GM12865 (cell line): Measurements from ENCODE around the gene LYPD1.

Experiments used
- DNase-seq: peaks from one replicate; pipeline ENCODE4 v3.0.0; 2010; ENCODE audit warnings: low read depth
- H3K4me3 ChIP-seq: 2 replicates; pipeline ENCODE4 v1.5.1; 2011; ENCODE audit warnings: mild to moderate bottlenecking, low read depth, low read length, control low read depth
- TF ChIP-seq, protein P1 (sequence below): IDR thresholded peaks from 2 replicates; pipeline ENCODE4 v1.5.1; 2011; ENCODE audit warnings: low read length, control low read depth, low read depth, inconsistent platforms; ENCODE audit not compliant: insufficient read depth; ENCODE audit errors: missing control alignments

The LYPD1 gene

DNA sequence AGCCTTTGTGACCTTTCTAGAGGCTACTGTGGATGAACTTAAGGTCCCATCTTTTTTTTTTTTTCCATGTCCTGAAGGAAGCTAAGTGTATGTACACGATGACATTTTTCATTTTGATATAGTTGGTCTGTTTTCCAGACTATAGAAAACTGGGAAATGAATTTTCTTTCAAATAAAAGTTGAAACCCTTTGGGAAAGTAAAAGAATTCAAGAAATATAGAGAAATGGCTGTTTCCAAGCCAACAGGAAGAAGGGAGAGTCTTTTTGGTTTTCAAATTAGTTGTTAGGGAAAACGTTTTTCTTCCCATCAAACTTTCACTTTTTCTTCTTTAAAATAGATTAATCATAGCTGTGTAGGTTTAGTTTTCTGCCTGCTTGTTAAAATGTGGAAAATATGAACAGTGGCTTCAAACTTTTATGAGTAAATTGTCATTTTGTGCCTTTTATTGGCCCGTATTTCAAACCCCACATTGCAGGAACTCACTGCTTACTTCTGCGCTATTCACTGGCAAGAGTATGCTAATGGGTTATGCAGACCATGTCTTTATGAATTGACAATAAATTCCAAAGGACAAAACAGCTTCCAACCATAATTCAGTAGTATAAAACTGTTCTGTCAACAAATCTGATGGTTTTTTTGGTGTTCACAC is 27.7 kb upstream of the LYPD1 start:
- H3K4me3 ChIP-seq: no peak overlapping the region
- no peak for DNase-seq
- TF ChIP-seq, protein P1, sequence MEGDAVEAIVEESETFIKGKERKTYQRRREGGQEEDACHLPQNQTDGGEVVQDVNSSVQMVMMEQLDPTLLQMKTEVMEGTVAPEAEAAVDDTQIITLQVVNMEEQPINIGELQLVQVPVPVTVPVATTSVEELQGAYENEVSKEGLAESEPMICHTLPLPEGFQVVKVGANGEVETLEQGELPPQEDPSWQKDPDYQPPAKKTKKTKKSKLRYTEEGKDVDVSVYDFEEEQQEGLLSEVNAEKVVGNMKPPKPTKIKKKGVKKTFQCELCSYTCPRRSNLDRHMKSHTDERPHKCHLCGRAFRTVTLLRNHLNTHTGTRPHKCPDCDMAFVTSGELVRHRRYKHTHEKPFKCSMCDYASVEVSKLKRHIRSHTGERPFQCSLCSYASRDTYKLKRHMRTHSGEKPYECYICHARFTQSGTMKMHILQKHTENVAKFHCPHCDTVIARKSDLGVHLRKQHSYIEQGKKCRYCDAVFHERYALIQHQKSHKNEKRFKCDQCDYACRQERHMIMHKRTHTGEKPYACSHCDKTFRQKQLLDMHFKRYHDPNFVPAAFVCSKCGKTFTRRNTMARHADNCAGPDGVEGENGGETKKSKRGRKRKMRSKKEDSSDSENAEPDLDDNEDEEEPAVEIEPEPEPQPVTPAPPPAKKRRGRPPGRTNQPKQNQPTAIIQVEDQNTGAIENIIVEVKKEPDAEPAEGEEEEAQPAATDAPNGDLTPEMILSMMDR: no peak

DNA sequence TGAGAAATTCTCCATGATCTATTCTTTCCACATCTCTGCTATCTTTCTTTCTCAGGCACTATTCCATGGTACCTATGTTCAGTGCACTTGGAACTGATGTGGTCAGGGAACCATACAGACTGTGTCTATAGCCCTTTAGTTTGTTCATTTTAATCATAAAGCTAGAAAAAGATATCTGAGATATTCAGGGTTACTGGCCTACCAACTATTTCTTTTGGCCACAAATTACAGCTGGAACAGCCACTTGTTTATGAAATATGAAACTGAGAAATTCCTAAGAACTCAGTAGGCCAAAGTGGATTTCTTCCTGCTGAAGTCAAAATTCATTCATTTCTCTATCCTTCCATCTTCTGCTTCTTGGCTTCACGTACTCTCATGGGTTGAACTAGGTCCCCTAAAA is 22.8 kb upstream of the LYPD1 start:
- no peak for DNase-seq
- TF ChIP-seq, protein P1: no peak
- no peak overlapping the region for H3K4me3 ChIP-seq

DNA sequence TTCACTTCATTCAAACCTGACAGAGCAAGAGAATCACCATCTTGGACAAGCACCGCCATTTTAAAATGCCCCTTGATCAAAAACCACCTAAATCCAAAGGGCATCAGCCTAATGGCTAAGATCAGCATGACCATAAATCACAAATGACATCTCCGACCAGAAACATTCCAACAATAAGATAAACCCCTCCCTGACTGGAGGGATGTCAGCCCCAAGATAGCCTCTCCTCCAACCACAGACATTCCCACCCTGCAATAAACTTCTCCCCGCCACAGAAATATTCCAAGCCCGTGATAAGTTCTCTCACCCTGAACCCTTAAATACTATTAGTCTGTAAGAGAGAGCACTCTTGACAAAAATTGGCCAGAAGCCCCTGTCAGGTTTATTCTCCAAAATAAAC is 21.6 kb upstream of the LYPD1 start:
- DNase-seq: no peak
- no peak overlapping the region for H3K4me3 ChIP-seq
- TF ChIP-seq, protein P1: no peak

DNA sequence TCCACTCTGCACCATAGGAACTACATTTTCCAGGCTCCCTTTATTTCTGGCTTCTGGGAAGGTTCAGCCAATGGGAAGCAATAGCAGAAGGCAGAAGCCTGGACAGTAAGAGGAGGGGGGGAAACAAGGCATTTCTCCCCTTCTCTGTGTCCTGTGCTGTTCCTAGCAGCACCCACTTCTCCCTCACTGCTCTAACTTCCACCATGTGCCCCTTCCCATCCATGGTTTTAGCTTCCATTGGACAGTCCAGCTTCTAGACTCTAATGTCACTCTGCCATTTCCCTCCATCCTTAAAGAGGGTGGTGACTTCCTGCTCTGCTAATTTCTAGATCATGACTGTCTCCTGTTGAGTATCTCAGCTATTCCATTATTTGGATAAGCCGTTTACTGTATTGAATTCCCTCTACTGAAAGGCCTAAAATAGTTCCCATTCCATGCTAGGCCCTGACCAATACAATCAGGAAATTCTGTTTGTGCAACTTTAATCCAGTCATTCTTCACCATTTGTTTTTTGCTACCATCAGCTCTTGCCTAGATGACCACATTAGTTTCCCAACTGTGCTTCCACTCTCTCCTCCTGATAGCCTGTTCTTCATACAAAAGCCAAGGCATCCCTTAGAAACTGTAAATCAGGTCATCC is 20.8 kb upstream of the LYPD1 start:
- no peak for DNase-seq
- TF ChIP-seq, protein P1: no peak
- no peak overlapping the region for H3K4me3 ChIP-seq

DNA sequence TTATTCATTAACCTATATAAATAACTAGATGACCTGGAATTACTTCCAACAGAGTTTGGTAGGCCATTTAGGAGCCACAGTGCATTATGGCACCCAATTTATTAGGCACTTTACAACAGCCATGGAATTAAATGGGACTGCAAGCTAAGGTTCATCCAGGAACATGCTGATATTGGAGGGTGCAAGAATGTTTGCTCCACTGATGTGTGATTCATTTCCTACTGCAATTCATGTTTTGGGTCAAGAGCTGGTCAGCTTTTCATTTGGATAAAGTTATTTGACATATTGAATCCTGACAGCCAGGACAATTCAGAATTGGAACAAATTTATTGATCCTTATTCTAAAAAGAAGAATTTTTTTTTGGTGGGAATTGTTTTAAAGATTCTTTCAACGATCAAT is 11.8 kb upstream of the LYPD1 start:
- DNase-seq: no peak
- H3K4me3 ChIP-seq: no peak overlapping the region
- TF ChIP-seq, protein P1: no peak

DNA sequence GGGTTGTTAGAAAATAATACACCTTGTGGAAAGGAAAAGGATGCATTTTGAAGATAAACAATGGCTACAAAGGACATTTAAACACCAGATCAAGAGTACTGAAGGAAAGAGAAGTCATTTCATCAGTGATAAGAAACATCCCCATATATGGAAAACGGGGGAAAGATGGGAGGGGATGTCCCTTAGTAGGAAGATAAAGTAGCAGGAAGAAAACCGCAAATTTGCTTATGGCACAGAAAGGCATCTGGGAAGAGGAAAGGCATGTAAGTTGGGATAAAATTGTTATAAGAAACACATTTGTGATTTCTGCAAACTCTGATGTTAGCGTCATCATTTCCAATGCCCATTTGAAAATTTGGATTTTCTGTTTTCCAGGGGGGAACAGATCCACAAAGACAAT is 10.5 kb upstream of the LYPD1 start:
- H3K4me3 ChIP-seq: no peak overlapping the region
- TF ChIP-seq, protein P1: no peak
- no peak for DNase-seq

DNA sequence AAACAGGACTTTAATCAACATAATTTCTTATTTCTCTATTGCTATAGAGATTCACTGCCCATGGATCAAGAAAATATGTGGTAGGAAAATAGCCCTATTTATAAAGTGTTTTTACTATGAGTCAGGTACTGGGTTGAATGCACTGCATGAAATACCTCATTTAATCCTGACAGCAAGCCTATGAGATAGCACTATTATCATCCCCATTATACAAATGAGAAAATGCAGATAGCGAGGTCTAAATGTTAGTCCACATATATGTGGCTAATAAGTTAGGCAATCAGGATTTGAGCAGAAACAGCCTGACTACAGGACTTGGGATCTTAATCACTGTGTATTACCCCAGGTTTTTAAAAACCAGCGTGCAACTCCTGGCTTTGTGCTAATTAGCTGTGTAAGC is 8.5 kb upstream of the LYPD1 start:
- DNase-seq: no peak
- H3K4me3 ChIP-seq: no peak overlapping the region
- TF ChIP-seq, protein P1: no peak
